Uterus (tissue), 4 donors: ENCODE results near the gene LPP. TPM values are rescaled to one million over a fixed set of nuclear protein-coding genes. Genes with fewer than 3 reads are reported as not detected.

Experiments
- DNase-seq, 2 donors: peaks; one replicate each; pipeline ENCODE4 v3.0.0-alpha.2; 2019 to 2020
- H3K27ac ChIP-seq, 2 donors: fragments of 200-600 bp; sonication (generic); 1 replicate in 1 of 2; 2 replicates in 1 of 2; pipeline ENCODE4 v1.5.1; 2016 to 2018
- H3K27me3 ChIP-seq, 2 donors: fragments of 200-600 bp; sonication (generic); one replicate each; pipeline ENCODE4 v1.5.1; 2018 to 2019; ENCODE audit warnings: control low read depth in 1 of 2
- H3K36me3 ChIP-seq, 2 donors: fragments of 200-600 bp; sonication (generic); one replicate each; pipeline ENCODE4 v1.5.1; 2019; ENCODE audit warnings: control low read depth in 1 of 2
- H3K4me1 ChIP-seq, 2 donors: fragments of 200-600 bp; sonication (generic); one replicate each; pipeline ENCODE4 v1.5.1; 2018 to 2019; ENCODE audit warnings: control low read depth in 1 of 2
- H3K4me3 ChIP-seq, 2 donors: fragments of 200-600 bp; sonication (generic); 1 replicate in 1 of 2; 2 replicates in 1 of 2; pipeline ENCODE4 v1.5.1; 2018 to 2019; ENCODE audit warnings: mild to moderate bottlenecking in 1 of 2
- H3K9me3 ChIP-seq, 2 donors: fragments of 200-600 bp; sonication (generic); one replicate each; pipeline ENCODE4 v1.5.1; 2019; ENCODE audit warnings: control low read depth in 1 of 2
- CTCF ChIP-seq, 4 experiments: fragments of 200-600 bp in 2 of 4; fragments of 450-650 bp in 2 of 4; sonication (generic) in 2 of 4; IDR thresholded peaks; one replicate each; pipeline ENCODE4 v1.5.1; 2016 to 2019; ENCODE audit warnings: antibody characterized with exemption in 4 of 4, mild to moderate bottlenecking in 2 of 4, moderate library complexity in 1 of 4
- POLR2A ChIP-seq, 2 donors: fragments of 450-650 bp; IDR thresholded peaks; one replicate each; pipeline ENCODE4 v1.6.1; 2016; ENCODE audit warnings: antibody characterized with exemption in 2 of 2, mild to moderate bottlenecking in 1 of 2, moderate library complexity in 1 of 2
- intact Hi-C: fragments of 100-400 bp; cut with DNase I; formaldehyde crosslinking; loops from one replicate; pipeline ENCODE4 v1.15.1; 2023; ENCODE audit warnings: low total_unique reads
- total RNA-seq, 4 donors: library from RNA; depleted of rRNA in 3 of 4; stranded (reverse); fragments of >200 nt in 3 of 4; gene quantifications; one replicate each; pipeline versions ENCODE4 v1.1.0 to v1.2.4, GENCODE V29; 2014 to 2023
- donor health status: DM: yes; HTN: yes; CAD: no.

Gene LPP
- total RNA-seq, 4 donors from 2014 or later, result 180 to 1,374 (median 712) TPM

DNA sequence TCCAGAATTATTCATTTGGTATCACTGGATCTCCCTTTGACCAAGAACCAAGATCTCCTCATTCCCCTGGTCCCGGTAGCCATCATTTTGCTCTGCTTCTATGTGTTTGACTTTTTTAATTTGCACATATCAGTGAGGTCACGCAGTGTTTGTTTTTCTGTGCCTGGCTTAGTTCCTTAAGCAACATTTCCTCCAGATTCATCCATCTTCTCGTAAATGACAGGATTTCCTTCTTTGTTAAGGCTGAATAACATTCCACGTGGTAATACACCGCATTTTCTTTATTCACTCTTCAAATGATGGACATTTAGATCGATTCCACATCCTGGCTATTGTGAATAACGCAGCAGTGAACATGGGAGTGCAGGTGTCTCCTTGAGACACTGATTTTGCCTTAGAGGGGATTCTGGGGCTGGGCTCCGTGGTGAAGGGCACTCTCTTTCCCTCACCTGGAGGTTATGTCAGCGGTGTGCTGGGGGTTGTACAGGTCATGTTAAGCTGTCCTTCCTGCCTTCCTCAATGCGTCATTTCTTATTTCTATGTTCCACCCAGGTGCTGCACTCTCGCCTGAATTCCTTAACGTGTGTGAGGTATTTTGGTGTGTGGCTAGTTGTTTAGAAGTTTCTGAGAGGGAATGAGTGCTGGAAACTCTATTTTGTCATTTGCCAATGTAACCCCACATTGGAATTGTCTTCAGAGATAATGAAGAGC is 212.2 kb downstream of the LPP start:
- Histone ChIP-seq H3K36me3 (no peaks in the 10 kb centered on the region), H3K27me3 (no peaks in the 10 kb centered on the region), H3K4me1 (no peaks in the 10 kb centered on the region), H3K27ac (peak overlapping the region; percentile 20 to 59), H3K9me3 (no peaks in the 10 kb centered on the region), H3K4me3 (no peak overlapping the region)
- intact Hi-C loops, result no loop called here
- TF ChIP-seq CTCF (IDR thresholded peaks at IDR 0.05) (no peak), POLR2A (IDR thresholded peaks at IDR 0.05) (no peak)
- no peak for DNase-seq

DNA sequence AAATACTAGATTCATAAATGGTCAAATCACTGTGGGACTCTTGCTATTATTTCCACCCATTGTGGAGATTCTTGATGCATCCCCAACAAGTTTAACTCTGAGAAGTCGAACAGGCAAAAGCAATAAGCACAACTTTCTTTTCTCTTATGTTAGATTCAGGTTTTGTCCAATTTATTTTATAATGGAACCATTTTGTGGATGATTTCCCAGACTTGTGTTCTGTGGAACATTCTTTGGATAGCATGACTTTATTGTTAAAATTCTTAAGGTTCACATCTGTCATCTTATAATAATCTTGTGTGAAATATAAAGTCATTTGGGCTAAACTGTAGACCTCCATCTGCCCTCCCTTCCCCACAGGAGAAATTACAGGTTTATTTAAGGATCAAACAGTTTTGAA is 213.7 kb downstream of the LPP start:
- no peak overlapping the region for H3K4me3 ChIP-seq
- no peaks in the 10 kb centered on the region for H3K27me3 ChIP-seq
- no peak for DNase-seq
- no peaks in the 10 kb centered on the region for H3K9me3 ChIP-seq
- H3K4me1 ChIP-seq, result peaks cover 0 to 3% of the 10 kb centered on the region in 2 donors
- intact Hi-C loops, result no loop called here
- H3K27ac ChIP-seq, result peak overlapping the region; percentile 43 to 59
- no peaks in the 10 kb centered on the region for H3K36me3 ChIP-seq
- no peak for TF ChIP-seq POLR2A (IDR thresholded peaks at IDR 0.05)
- no peak for TF ChIP-seq CTCF (IDR thresholded peaks at IDR 0.05)

- Histone ChIP-seq H3K36me3 (no peaks in the 10 kb centered on the region), H3K4me3 (no peak overlapping the region), H3K9me3 (no peaks in the 10 kb centered on the region), H3K27me3 (no peaks in the 10 kb centered on the region), H3K4me1 (peaks cover 0 to 3% of the 10 kb centered on the region in 2 donors), H3K27ac (peak overlapping the region in 1 of 2 donors; percentile 59)
- DNase-seq, result no peak
- intact Hi-C loops, result no loop called here
- TF ChIP-seq CTCF (IDR thresholded peaks at IDR 0.05), result no peak
- no peak for TF ChIP-seq POLR2A (IDR thresholded peaks at IDR 0.05)
Observed at GRCh38 chr3:188369526-188369925, 215.6 kb downstream of the LPP start.

- intact Hi-C loops, result no loop called here
- peaks cover 0 to 3% of the 10 kb centered on the region in 2 donors for H3K4me1 ChIP-seq
- H3K9me3 ChIP-seq, result no peaks in the 10 kb centered on the region
Observed at GRCh38 chr3:188370081-188370830, 216.3 kb downstream of the LPP start.

More at GRCh38 chr3:188370081-188370830, 216.3 kb downstream of the LPP start:
- H3K27me3 ChIP-seq, result no peaks in the 10 kb centered on the region
- no peak overlapping the region for H3K4me3 ChIP-seq
- no peak for DNase-seq
- H3K27ac ChIP-seq, result peak overlapping the region in 1 of 2 donors; percentile 59
- no peak for TF ChIP-seq CTCF (IDR thresholded peaks at IDR 0.05)
- no peak for TF ChIP-seq POLR2A (IDR thresholded peaks at IDR 0.05)
- H3K36me3 ChIP-seq, result no peaks in the 10 kb centered on the region
